ENCODE measurements around the gene SPTBN5.

SPTBN5 gene

DNA sequence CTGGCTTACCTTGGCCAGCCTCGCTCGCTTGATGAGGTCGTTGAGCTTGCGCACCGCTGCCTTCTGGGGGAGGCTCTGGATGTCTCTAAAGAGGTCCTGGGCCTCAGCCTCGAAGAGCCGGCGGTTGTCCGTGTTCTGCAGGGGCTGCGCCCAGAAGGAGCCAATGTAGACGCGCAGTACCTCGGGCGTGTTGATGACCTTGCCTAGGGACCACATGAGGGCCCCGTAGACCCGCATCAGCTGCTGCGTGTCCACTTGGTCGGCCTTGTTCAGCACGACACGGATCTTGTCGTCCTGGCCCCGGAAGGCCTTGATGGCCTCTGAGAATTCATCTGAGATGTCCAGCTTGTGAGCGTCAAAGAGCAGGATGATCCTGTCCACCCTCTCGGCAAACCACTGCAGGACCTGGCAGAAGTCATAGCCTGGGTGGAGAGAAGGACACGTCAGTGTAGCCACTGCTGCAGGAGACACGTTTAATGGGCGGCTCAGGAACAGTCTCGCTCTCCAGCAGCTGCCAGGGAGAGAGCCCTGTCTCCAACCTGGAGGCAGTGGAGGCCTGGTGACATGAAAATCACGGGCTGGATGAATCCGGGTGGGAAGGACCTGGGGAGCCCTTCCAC, 25.5 kb upstream of the SPTBN5 start:
- H3K4me3 ChIP-seq (ENCODE audit: low read length): no peak overlapping the region
- TF ChIP-seq ZNF274 (IDR thresholded peaks at IDR 0.05; ENCODE audit: low read depth, low read length): no peak

DNA sequence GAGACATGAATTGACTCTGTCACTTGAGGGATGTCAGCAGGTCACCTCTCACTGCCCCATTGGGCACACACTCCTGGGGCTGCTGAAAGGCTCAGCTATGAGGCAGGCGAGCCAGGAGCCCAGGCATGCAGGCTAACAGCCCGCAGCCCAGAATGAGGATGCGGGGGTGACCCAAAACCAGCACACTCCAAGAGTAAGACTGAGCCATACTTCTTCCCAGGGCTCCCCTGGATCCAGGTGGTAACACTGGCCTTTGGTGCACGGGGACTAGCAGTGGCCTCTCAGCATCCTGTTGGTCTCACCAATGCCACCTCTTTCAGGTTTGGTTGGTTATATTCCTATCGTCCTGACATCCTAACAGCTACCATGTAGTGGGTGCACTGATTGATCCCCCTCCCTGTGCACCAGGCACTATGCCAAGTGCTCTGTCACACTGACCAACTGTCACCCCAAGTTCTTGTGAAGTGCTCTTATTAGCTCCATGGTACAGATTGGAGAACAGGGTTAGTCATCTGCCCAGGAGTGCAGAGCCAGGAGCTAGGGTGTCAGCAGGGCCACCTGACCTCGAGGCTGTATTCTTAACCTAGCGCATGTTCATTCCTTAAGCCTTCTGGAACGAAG, 24.8 kb upstream of the SPTBN5 start:
- no peak overlapping the region for H3K4me3 ChIP-seq (ENCODE audit: low read length)
- no peak for TF ChIP-seq ZNF274 (IDR thresholded peaks at IDR 0.05; ENCODE audit: low read depth, low read length)

DNA sequence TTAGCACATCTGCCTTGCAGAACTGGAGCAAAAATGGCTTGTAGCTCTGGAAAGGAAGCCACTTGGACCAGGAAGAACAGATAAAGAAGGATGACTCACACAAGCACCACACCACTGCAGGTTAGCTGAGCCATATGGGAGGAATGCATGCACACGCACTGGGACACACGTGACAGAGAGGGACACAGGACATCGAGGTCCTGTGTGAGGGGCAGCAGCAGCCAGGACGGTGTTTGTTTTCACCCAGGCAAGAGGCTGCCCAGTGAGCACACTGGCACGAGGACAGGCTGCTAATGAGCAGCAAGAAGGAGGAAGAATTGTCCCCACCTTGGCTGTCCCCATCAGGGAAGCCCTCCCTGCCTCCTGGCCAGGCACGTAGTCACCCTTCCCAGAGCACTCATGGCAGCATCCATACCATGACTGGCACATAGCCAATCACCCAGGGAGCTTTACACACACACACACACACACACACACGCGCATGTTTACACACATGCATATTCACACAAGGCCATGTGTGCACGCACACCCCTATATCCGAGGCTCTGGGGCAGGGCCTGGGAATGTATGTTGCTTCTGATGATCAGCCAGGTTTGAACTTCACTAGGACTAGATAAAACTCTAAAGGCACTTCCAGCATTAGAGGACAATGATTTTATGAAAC, 24.0 kb upstream of the SPTBN5 start:
- no peak overlapping the region for H3K4me3 ChIP-seq (ENCODE audit: low read length)
- no peak for TF ChIP-seq ZNF274 (IDR thresholded peaks at IDR 0.05; ENCODE audit: low read depth, low read length)

DNA sequence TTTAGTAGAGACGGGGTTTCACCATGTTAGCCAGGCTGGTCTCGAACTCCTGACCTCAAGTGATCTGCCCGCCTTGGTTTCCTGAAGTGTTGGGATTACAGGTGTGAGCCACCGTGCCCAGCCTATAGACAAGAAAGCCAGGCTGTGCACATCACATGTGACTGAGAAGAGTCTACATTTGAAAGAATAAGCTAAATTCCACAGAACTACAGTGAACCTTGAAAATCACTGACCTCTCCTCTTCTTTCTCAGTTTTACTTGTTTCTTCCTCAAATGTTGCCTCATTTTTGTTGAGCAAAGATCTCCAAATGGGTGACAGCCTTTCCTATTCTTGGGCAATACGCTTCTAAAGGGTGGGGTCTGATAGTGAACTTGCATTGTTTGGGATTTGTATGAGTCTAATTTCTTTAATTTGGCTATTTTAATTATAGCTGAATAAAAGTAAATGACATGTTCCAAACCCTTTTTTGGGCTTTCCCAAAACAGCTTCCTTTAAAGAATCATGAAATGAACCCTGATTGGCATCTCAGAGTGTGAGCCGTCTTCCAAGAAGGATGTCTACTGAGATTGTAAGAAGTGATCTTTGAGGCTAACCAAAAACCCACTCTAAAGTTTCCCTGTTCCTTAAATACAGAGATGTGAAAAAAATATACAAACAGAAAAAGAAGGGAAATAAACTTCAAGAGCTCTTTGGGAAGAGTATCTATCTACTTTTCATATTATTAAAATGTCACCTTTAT, 21.6 kb upstream of the SPTBN5 start:
- no peak for TF ChIP-seq ZNF274 (IDR thresholded peaks at IDR 0.05; ENCODE audit: low read depth, low read length)
- no peak overlapping the region for H3K4me3 ChIP-seq (ENCODE audit: low read length)

DNA sequence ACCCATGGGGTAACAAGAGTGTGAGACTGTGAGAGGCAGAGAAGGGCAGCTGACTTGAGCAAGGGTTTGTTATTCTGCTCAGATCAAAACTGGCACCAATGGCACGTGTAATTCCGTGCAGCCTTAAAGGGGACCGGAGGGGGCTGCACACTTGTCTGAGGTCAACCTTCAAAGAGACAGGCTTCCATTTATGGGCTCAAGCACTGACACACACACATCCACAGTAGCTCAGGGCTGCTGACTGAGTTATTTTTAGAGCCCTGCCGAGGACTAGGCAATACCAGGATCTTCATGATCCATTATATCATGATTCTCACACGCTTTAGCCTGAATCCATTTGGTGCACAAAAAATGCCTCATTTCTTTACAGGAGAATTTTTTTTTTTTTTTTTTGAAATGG, 20.6 kb upstream of the SPTBN5 start:
- H3K4me3 ChIP-seq (ENCODE audit: low read length): no peak overlapping the region
- TF ChIP-seq ZNF274 (IDR thresholded peaks at IDR 0.05; ENCODE audit: low read depth, low read length): no peak

DNA sequence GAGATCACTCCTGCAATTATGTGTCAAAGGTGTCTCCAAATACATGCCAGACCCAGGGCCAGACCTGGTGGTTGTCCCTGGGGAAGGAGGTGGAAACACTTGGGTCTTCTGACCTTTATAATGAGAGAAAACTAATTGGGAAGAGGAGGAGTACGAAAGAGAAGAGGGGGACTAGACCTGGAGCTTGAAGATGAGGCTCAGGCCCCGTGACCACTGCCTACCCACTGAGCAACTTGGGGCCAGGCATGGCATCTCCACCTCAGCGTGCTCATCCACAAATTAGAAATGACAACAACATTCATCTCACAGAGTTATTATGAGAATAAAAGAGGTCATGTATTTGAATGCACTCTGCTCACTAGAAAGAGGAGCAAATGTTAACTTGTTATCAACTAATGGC, 19.4 kb upstream of the SPTBN5 start:
- no peak overlapping the region for H3K4me3 ChIP-seq (ENCODE audit: low read length)
- no peak for TF ChIP-seq ZNF274 (IDR thresholded peaks at IDR 0.05; ENCODE audit: low read depth, low read length)

DNA sequence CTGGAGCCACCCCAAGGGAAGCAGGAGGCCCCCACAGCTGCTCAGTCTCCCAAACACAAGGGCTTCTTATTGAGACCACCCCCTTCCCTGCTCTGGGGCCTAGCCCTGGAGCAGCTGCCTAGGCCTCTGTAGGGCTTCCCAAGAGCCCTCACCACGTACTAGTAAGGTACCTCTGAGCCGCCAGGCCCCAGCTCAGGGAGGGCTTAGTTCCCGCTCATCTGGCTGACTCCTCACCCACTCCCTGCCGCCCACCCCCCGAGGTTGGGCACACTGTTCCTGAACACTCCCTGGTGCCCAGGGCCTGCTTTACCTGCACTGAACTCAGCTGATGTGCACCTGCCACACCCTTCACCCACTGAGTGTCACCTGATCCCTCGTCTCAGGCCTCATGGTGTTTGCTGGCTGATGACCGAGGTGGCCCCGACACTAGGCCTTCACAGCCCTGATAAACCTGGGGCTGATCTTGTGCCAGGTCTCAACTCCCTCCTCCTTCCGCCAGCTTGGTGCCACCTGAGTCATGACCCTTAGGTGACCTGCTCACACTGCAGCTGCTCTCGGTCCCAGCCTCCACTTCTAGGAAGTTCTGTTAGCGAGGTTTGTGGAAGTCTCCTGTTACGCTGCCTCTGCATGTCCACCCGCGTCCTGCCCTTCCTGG, 18.0 kb upstream of the SPTBN5 start:
- no peak overlapping the region for H3K4me3 ChIP-seq (ENCODE audit: low read length)
- no peak for TF ChIP-seq ZNF274 (IDR thresholded peaks at IDR 0.05; ENCODE audit: low read depth, low read length)

DNA sequence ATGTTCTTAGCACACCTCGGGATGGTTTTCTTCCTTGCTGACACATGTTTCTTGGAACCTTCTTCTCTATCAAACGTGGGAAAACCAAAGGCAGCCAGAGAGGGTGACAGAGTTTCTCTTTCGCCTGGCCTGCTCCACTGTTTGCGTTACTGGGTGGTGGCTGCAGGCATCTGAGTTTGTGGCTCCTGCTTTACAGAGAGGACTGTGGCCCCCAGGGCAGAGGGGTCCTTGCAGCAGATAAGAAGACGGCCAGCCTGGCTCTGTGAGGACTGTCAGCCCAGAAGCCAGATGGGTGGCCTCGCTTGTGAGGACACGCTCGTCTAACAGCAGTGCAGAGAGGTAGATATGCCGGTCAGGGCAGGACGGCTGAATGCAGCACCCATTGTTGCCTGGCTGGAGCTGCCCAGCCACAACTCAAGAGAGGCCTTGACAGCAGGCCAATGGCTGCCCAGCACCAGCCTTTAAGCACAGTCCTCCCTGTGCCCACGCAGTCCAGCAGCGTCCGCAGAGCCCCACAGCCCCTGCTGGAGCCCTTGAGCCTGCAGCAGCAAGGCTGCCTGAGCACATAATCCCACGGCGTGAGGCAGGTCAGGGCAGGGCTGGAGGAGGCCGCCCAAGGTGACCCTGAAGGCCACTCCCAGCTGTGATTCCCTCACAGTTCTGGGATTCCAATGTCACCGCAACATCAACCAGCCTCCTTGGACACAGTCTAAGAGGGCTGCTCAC, 15.0 kb upstream of the SPTBN5 start:
- H3K4me3 ChIP-seq (ENCODE audit: low read length): no peak overlapping the region
- no peak for TF ChIP-seq ZNF274 (IDR thresholded peaks at IDR 0.05; ENCODE audit: low read depth, low read length)

DNA sequence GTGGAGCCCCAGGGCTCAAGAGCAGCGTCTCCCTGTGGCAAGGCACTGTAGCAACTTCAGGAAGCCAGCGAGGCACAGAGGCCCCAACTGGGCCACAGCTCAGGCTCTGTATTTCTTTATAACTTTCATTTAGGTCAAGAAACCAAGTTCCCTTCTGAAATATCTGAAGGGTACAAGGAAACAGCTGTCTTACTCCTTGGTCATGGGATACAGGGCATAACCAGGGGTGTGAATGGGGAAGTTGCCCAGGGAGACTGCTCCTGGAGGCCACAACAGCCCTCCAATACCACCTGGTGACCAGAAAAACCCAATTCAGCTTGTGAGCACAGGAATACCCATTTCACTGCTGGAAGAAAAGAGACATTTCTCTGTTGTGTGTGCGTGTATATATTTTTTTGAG, 13.3 kb upstream of the SPTBN5 start:
- no peak for TF ChIP-seq ZNF274 (IDR thresholded peaks at IDR 0.05; ENCODE audit: low read depth, low read length)
- no peak overlapping the region for H3K4me3 ChIP-seq (ENCODE audit: low read length)

DNA sequence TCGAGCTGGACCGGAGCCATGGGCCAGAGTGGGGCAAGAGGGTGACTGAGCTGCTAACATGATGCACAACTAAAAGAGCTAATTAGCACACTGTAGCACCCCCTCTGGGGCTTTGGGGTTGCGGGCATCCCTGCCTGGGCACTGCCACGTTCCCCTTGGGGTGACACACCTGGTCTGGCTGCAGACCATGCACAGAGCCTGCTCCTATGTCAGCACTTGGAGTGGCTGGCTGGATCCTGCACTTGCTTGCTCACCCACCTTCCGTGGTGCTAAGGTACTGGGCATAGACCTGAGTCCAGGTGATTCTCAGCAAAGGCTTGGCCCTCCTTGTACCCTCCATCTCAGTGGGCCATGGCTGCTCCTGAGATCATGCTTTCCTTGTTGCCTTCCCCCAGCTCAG, 12.8 kb upstream of the SPTBN5 start:
- no peak overlapping the region for H3K4me3 ChIP-seq (ENCODE audit: low read length)
- no peak for TF ChIP-seq ZNF274 (IDR thresholded peaks at IDR 0.05; ENCODE audit: low read depth, low read length)

DNA sequence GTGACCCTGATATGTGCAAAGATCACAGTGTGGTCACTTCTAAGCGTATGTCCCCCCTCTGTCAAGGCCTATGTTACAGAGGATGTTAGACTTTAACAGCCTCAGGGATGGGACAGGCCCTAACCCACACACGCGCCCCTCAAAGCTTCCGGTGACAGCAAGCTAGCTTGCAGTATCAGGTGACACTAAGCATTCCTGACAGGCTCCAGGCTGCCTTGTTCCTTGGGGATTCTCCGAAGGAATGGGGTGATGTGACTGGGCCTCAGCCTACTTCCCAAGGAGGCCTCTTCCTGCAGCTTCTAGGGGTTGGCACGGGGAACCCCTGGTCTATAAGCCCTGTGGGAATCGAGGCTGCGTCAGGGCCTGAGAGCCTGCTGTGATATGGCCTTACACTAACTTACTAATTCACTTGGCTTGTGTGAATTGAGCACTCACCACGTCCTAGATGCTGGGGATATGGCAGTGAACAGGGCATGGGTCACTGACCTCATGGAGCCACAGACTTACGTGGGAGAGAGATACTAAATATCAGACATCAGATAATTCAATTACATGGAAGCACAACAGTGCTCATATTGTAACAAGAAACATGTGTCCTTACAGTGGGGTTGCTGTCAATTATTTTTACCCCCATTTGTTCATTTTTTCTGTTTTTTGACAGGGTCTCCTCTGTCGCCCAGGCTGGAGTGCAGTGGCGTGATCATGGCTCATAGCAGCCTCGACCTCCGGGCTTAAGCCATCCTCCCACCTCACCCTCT, 11.4 kb upstream of the SPTBN5 start:
- TF ChIP-seq ZNF274 (IDR thresholded peaks at IDR 0.05; ENCODE audit: low read depth, low read length): no peak
- no peak overlapping the region for H3K4me3 ChIP-seq (ENCODE audit: low read length)

DNA sequence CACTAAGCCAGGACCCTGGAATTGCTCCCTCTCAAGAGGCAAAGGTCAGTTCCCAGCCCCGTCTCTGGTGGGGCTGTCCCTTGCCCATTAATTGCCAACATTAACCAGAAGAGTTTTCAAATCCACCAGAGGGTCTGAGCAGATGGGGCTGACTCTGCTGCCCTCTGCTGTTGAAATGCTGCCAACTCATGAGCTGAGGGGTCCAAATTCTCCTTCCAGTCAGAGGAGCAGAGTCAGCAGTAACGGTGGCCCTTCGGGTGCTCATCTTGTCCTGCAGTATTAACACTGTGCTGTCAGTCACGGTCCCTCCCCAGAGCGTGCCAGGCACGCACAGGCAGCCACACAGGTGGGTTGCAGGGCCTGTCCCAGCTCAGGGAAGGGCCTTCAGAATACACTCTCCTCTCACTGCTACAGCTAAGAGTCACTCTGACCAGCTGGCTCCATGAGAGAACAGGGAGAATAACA, 10.7 kb upstream of the SPTBN5 start:
- H3K4me3 ChIP-seq (ENCODE audit: low read length): no peak overlapping the region
- no peak for TF ChIP-seq ZNF274 (IDR thresholded peaks at IDR 0.05; ENCODE audit: low read depth, low read length)

DNA sequence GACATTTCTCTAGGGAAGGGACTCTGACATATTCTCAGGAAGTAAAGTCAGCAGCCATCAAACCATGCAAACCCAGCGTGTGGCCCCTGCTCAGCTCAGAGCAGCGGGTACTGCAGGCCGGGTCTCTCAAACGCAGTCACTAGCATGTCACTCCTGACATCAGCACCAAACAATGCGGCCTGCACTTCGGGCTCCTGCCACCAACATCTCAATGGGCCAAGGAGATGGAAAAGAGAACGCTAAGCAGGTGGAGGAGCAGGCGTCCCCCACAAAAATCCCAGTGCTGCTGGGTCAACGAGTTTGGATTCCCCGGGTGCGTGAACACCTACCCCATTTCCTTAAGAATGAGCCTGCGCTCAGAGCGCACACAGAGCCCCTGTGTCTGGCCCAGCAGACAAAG, 9.9 kb upstream of the SPTBN5 start:
- TF ChIP-seq ZNF274 (IDR thresholded peaks at IDR 0.05; ENCODE audit: low read depth, low read length): no peak
- H3K4me3 ChIP-seq (ENCODE audit: low read length): no peak overlapping the region

Data from GM08714 (cell line).